Brain microvascular endothelial cell (primary cell): ENCODE measurements around the gene EME2.

Source experiments
- DNase-seq: peaks from one replicate; pipeline ENCODE4 v3.0.0-alpha.2; 2020
- H3K27ac ChIP-seq: fragments of 250-450 bp; sonication (Bioruptor Pico); 2 replicates; pipeline ENCODE4 v1.5.1; 2020; ENCODE audit warnings: mild to moderate bottlenecking, moderate library complexity
- H3K27me3 ChIP-seq: fragments of 250-450 bp; sonication (Bioruptor Pico); replicated peaks from 2 replicates; pipeline ENCODE4 v1.5.1; 2020; ENCODE audit warnings: mild to moderate bottlenecking
- H3K36me3 ChIP-seq: fragments of 250-450 bp; sonication (Bioruptor Pico); replicated peaks from 2 replicates; pipeline ENCODE4 v1.5.1; 2020; ENCODE audit warnings: mild to moderate bottlenecking
- H3K4me3 ChIP-seq: 2 replicates; pipeline ENCODE4 v1.5.1; 2011; ENCODE audit warnings: low read depth, mild to moderate bottlenecking, control low read depth, low read length, moderate library complexity
- CTCF ChIP-seq: IDR thresholded peaks from 2 replicates; pipeline ENCODE4 v1.5.1; 2011; ENCODE audit warnings: low read depth, mild to moderate bottlenecking, moderate library complexity, low read length, control low read depth, inconsistent platforms; ENCODE audit errors: missing control alignments
- in situ Hi-C: cut with HindIII; loops from 2 replicates; pipeline ENCODE4 v1.10.0; 2017; ENCODE audit warnings: low sequenced_read_pairs, low pct_ligation_motif_present

Gene EME2

GRCh38 chr16:1766231-1766630 is 6.4 kb upstream of the EME2 start:
- DNase-seq, result no peak
- Histone ChIP-seq H3K27me3 (no peaks in the 10 kb centered on the region), H3K4me3 (no peak overlapping the region), H3K36me3 (peaks cover 76% of the 10 kb centered on the region), H3K27ac (no peak overlapping the region)
- no peak for TF ChIP-seq CTCF
- in situ Hi-C loops, result no loop called here

GRCh38 chr16:1766701-1767100 is 5.9 kb upstream of the EME2 start:
- no peak overlapping the region for H3K4me3 ChIP-seq
- TF ChIP-seq CTCF, result no peak
- H3K27ac ChIP-seq, result no peak overlapping the region
- no peak for DNase-seq
- in situ Hi-C loops, result no loop called here
- peaks cover 75% of the 10 kb centered on the region for H3K36me3 ChIP-seq
- H3K27me3 ChIP-seq, result no peaks in the 10 kb centered on the region

- Histone ChIP-seq H3K4me3 (no peak overlapping the region), H3K27me3 (no peaks in the 10 kb centered on the region), H3K36me3 (peaks cover 69% of the 10 kb centered on the region), H3K27ac (no peak overlapping the region)
- TF ChIP-seq CTCF, result no peak
- in situ Hi-C loops, result no loop called here
- no peak for DNase-seq
Observed at GRCh38 chr16:1767116-1767994, 5.3 kb upstream of the EME2 start.

- no peak overlapping the region for H3K27ac ChIP-seq
- peaks cover 60% of the 10 kb centered on the region for H3K36me3 ChIP-seq
- DNase-seq, result no peak
- no peak overlapping the region for H3K4me3 ChIP-seq
- H3K27me3 ChIP-seq, result no peaks in the 10 kb centered on the region
- no peak for TF ChIP-seq CTCF
- in situ Hi-C loops, result no loop called here
Observed at GRCh38 chr16:1768061-1768766, 4.4 kb upstream of the EME2 start.

GRCh38 chr16:1768767-1769401 is 3.7 kb upstream of the EME2 start:
- no peak for DNase-seq
- H3K27ac ChIP-seq, result no peak overlapping the region
- peaks cover 57% of the 10 kb centered on the region for H3K36me3 ChIP-seq
- H3K27me3 ChIP-seq, result no peaks in the 10 kb centered on the region
- in situ Hi-C loops, result no loop called here
- H3K4me3 ChIP-seq, result no peak overlapping the region
- TF ChIP-seq CTCF, result no peak
